HG03342 (cell line): ENCODE results near the gene EPB41.
"Not testable (repeated sequence)": the region's sequence is repeated elsewhere in the genome, so short reads cannot be mapped to it uniquely, and the experiment has no call there.

Experiments
- ATAC-seq: cut with Tn5 transposase; IDR thresholded peaks from one replicate; pipeline ENCODE4 v1.9.1; 2021; ENCODE audit warnings: mild to moderate bottlenecking, moderate library complexity; ENCODE audit not compliant: unreplicated experiment

Gene EPB41

GRCh38 chr1:29043274-29043965 lies 129.1 kb downstream of the EPB41 start:
- no peak for ATAC-seq

- ATAC-seq: no peak
Observed at GRCh38 chr1:29044010-29044409, 129.6 kb downstream of the EPB41 start.

- ATAC-seq: not testable (repeated sequence)
Observed at GRCh38 chr1:29045663-29046062, 131.3 kb downstream of the EPB41 start.

- ATAC-seq: no peak
Observed at GRCh38 chr1:29047142-29047541, 132.8 kb downstream of the EPB41 start.

GRCh38 chr1:29050166-29050565 lies 135.8 kb downstream of the EPB41 start:
- no peak for ATAC-seq

GRCh38 chr1:29052100-29052499 lies 137.7 kb downstream of the EPB41 start:
- no peak for ATAC-seq

GRCh38 chr1:29052941-29053340 lies 138.6 kb downstream of the EPB41 start:
- ATAC-seq: no peak

- ATAC-seq: no peak
Observed at GRCh38 chr1:29055160-29055559, 140.8 kb downstream of the EPB41 start.

GRCh38 chr1:29056256-29056655 lies 141.9 kb downstream of the EPB41 start:
- no peak for ATAC-seq

- no peak for ATAC-seq
Observed at GRCh38 chr1:29057700-29058099, 143.3 kb downstream of the EPB41 start.

GRCh38 chr1:29062157-29062942 lies 148.0 kb downstream of the EPB41 start:
- ATAC-seq: no peak

- ATAC-seq: no peak
Observed at GRCh38 chr1:29064064-29064463, 149.7 kb downstream of the EPB41 start.

- no peak for ATAC-seq
Observed at GRCh38 chr1:29077155-29077554, 162.8 kb downstream of the EPB41 start.

GRCh38 chr1:29079916-29080629 lies 165.7 kb downstream of the EPB41 start:
- ATAC-seq: not testable (repeated sequence)

- no peak for ATAC-seq
Observed at GRCh38 chr1:29081201-29081600, 166.8 kb downstream of the EPB41 start.

- no peak for ATAC-seq
Observed at GRCh38 chr1:29082519-29082918, 168.2 kb downstream of the EPB41 start.

GRCh38 chr1:29083317-29084195 lies 169.2 kb downstream of the EPB41 start:
- ATAC-seq: no peak

GRCh38 chr1:29084196-29084521 lies 169.8 kb downstream of the EPB41 start:
- no peak for ATAC-seq

GRCh38 chr1:29090937-29091618 lies 176.7 kb downstream of the EPB41 start:
- ATAC-seq: no peak

GRCh38 chr1:29092704-29093103 lies 178.3 kb downstream of the EPB41 start:
- ATAC-seq: not testable (repeated sequence)
